ENCODE measurements around the gene PRX.

Gene PRX

DNA sequence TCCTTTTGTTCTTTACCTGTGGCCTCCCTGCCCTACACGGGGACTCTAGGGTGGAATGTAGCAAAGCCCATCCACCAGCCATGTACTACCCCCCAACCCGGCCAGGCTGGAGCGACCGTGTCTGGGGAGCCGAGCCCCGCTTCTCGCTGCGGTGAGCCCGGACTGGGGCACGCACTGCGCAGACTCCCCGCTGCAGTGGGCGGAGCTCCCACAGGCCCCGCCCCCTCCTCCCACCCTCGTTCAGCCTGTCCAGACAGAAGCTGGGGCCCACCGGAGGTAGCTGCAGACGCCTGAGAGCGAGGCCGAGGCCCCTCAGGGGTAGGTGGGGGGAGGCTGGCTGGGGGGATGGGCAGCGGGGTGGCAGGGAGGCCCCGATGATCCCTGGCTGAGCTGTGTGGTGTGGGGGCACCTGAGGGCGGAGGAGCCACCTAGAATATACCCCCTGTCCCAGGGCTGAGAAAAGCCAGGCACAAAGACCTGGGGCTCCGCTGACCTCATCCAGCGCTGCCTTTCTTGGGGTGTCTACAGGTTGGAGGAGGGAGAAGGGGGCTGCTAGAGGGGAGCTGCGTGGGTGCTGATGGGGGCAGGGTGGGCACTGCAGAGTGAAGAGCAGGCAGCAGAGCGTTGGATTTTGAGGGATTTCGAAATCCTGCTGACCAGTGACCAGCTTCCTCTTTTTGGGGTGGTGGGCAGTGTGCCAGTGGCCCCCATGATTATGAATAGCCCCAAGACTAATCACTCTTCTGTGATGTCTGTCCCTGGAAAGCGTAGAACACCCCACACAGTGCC is 47.4 kb downstream of the PRX start:
- peak in 2 of 3 donors; percentile 9 to 50 for DNase-seq (ENCODE audit: low read depth in 3 of 3, low spot score in 1 of 3)

DNA sequence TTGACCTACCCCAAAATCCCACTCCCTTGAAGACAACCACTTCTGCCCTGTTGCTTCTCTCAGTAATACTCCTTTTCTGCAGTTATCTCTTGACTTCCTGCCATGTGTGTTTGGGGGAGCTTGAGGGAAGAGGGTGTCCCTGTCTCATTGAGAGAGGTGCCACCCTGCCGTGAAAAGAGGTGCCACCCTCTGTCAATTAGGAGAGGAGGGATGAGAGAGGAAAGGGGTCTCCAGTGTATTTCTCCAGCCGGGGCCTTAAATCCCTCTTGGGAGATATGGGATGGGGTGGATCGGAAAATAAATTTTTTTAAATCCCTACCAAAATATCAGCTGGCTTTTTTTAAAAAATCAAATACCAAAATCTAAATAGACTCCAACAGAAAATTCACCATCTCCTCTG is 48.2 kb downstream of the PRX start:
- no peak for DNase-seq (ENCODE audit: low read depth in 3 of 3, low spot score in 1 of 3)

GRCh38 chr19:40363069-40363468 is 50.1 kb downstream of the PRX start:
- no peak for DNase-seq (ENCODE audit: low read depth in 3 of 3, low spot score in 1 of 3)

- DNase-seq (ENCODE audit: low read depth in 3 of 3, low spot score in 1 of 3) = no peak
These were observed 51.0 kb downstream of the PRX start for GRCh38 chr19:40362160-40362559.

DNA sequence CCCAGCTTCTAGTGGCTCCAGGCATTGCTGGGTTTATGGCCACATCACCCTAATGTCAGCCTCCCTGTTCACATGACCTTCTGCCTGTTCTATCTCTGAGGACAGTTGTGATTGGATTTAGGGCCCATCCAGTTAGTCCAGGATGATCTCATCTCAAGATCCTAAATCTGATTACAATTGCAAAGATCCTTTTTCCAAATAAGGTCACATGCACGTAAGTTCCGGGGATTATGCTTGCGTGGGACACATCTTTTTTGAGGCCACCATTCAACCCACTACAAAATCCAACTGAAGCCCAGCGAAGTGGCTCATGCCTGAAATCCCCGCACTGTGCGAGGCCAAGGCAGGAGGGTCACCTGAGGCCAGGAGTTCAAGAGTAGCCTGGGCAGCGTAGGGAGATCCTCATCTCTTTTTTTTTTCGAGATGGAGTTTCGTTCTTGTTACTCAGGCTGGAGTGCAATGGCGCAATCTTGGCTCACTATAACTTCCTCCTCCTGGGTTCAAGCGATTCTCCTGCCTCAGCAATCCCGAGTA is 52.4 kb downstream of the PRX start:
- no peak for DNase-seq (ENCODE audit: low read depth in 3 of 3, low spot score in 1 of 3)

GRCh38 chr19:40360020-40360707 is 53.0 kb downstream of the PRX start:
- DNase-seq (ENCODE audit: low read depth in 3 of 3, low spot score in 1 of 3) = no peak

GRCh38 chr19:40358773-40359172 is 54.4 kb downstream of the PRX start:
- DNase-seq (ENCODE audit: low read depth in 3 of 3, low spot score in 1 of 3) = no peak

GRCh38 chr19:40357640-40358039 is 55.5 kb downstream of the PRX start:
- no peak for DNase-seq (ENCODE audit: low read depth in 3 of 3, low spot score in 1 of 3)

DNA sequence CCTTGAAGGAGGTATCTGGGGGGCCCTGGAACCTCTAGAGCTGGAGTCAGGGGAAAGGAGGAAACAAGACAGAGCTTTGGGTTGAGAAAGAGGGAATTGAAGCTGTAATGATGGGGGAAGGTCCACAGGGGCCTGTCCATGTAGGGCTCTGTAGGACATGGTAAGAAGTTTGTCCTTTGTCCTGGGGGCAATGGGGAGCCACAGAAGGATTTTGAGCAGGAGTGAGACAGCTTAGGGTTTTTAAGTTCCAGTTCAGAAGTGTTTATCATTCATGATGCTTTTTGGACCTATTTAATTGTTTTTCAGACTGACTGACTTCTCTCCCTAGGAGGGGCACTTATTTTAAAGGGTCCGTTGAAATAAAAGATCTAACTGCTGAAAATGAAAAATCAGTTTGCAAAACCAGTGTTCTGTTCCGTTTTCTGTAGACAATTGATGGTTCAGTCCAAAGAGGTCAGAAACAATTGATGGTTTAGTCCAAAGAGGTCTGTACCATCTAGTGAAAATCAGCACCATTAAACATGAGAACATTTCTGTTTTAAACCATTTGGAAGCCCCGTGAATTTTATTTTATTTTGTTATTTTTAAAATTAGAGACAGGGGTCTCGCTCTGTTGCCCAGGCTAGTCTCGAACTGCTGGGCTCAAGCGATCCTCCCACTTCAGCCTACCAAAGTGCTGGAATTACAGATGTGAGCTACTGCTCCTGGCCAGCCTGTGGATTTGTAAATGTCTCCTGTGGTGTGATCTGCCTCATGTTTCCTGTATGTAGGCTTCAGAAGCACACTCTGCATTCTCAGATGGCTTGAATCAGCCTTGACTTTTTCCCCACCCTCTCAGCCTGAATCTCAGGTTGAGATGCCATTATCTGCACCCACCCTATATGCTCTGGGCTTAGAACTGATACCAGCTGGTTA is 56.2 kb downstream of the PRX start:
- DNase-seq (ENCODE audit: low read depth in 3 of 3, low spot score in 1 of 3) = no peak

DNA sequence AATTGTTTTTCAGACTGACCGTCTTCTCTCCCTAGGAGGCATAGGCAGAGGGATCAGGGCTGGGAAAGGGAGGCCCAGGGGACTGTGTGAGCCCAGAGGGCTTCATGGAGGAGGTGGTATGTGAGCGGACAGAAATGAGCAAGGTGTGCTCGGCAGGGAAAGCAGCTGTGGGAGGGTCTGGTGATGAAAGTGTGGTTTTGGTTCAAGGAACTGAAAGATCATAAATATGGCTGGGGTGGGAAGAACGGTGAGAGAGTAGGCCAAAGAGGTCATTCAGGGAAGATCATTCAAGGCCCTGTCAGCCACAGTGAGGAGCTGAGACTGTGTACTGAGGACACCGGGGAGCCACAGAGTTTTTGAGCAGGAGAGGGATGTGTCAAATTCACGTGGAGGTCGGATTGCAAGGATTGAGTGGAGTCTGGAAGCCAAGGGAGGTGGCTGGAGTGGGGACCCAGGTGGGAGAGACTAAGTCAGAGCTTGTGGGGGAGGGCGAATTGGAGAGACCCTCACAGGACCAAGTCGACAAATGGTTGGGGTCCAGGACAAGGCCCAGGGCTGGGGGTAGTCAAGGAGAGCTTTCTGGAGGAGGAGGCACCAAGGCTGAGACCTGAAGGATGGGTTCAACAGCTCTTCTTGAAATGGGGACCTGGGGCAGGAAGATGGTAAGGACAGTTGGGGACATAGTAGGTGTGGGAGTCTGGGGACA is 57.0 kb downstream of the PRX start:
- DNase-seq (ENCODE audit: low read depth in 3 of 3, low spot score in 1 of 3) = no peak

GRCh38 chr19:40348961-40349507 is 64.1 kb downstream of the PRX start:
- DNase-seq (ENCODE audit: low read depth in 3 of 3, low spot score in 1 of 3) = no peak

- DNase-seq (ENCODE audit: low read depth in 3 of 3, low spot score in 1 of 3) = peak; percentile 92 to 97 (median 97)
These were observed 64.9 kb downstream of the PRX start, which contains the start of the genes C19orf47 and PLD3 for GRCh38 chr19:40348125-40348913. C19orf47 (minus strand) TSS chr19:40348397; CDS start chr19:40341857, 6,540 bp downstream. PLD3 (plus strand) TSS chr19:40348695; CDS start chr19:40366484, 17,789 bp downstream.

GRCh38 chr19:40344422-40344821 is 68.8 kb downstream of the PRX start:
- no peak for DNase-seq (ENCODE audit: low read depth in 3 of 3, low spot score in 1 of 3)
